IMR-90 (cell line): ENCODE results near the gene GAS7. TPM values are rescaled to one million over a fixed set of nuclear protein-coding genes. Genes with fewer than 3 reads are reported as not detected.

Experiments used
- ATAC-seq: fragments of 200-7000 bp; cut with Tn5 transposase; 2 replicates; pipeline ENCODE4 v1.9.1; 2020; ENCODE audit warnings: low read depth, mild to moderate bottlenecking, moderate library complexity
- BruUV-seq: library from RNA; stranded (reverse); fragments of 400-500 nt; replicated peaks from 2 replicates; lab custom pipeline; 2021; lab: Mats Ljungman, UMichigan
- CTCF ChIA-PET: fragments of 300-600 bp; formaldehyde crosslinking; extraction: SDS; loops from one replicate; lab custom pipeline; 2021; ENCODE audit warnings: antibody characterized with exemption; lab: Yijun Ruan, JAX
- POLR2A ChIA-PET: fragments of 300-600 bp; sonication (Branson Sonifier 250); formaldehyde crosslinking; loops from one replicate; lab custom pipeline; 2022; ENCODE audit warnings: antibody characterized with exemption; ENCODE audit not compliant: unreplicated experiment; lab: Charles Lee
- DNase-seq: peaks from one replicate; pipeline ENCODE4 v3.0.0; 2013
- H2AFZ ChIP-seq: replicated peaks from 2 replicates; pipeline ENCODE3; 2013; ENCODE audit warnings: low read length, mild to moderate bottlenecking; ENCODE audit not compliant: poor library complexity
- H2AK5ac ChIP-seq: 2 replicates; pipeline ENCODE4 v1.6.1; 2013; ENCODE audit warnings: low read depth, low read length, inconsistent platforms
- H2AK9ac ChIP-seq: replicated peaks from 2 replicates; pipeline ENCODE3; 2013; ENCODE audit warnings: mild to moderate bottlenecking, low read depth, low read length, moderate library complexity; ENCODE audit not compliant: poor library complexity
- H2BK120ac ChIP-seq: 2 replicates; pipeline ENCODE4 v1.6.1; 2013; ENCODE audit warnings: low read depth, low read length, inconsistent platforms
- H2BK15ac ChIP-seq: 3 replicates; pipeline ENCODE4 v1.6.1; 2013; ENCODE audit warnings: low read depth, low read length, inconsistent platforms
- H2BK20ac ChIP-seq: 2 replicates; pipeline ENCODE4 v1.6.1; 2013; ENCODE audit warnings: low read depth, mild to moderate bottlenecking, inconsistent platforms, low read length, moderate library complexity
- H2BK5ac ChIP-seq: 2 replicates; pipeline ENCODE4 v1.6.1; 2013; ENCODE audit warnings: mild to moderate bottlenecking, low read depth, low read length, inconsistent platforms; ENCODE audit not compliant: poor library complexity, severe bottlenecking
- H3K14ac ChIP-seq: replicated peaks from 2 replicates; pipeline ENCODE4 v1.6.1; 2013; ENCODE audit warnings: low read depth, low read length, inconsistent platforms
- H3K18ac ChIP-seq: 2 replicates; pipeline ENCODE4 v1.6.1; 2013; ENCODE audit warnings: low read depth, low read length, control low read depth
- H3K23ac ChIP-seq: 2 replicates; pipeline ENCODE4 v1.6.1; 2013; ENCODE audit warnings: low read depth, low read length, inconsistent platforms
- H3K27ac ChIP-seq: 2 replicates; pipeline ENCODE4 v1.5.1; 2013; ENCODE audit warnings: mild to moderate bottlenecking, control low read depth, low read length; ENCODE audit not compliant: insufficient read depth
- H3K27me3 ChIP-seq: 2 replicates; pipeline ENCODE4 v1.6.1; 2013; ENCODE audit warnings: low read length; ENCODE audit not compliant: control insufficient read depth, insufficient read depth
- H3K36me3 ChIP-seq: 2 replicates; pipeline ENCODE4 v1.6.1; 2013; ENCODE audit warnings: low read length, mixed read lengths; ENCODE audit not compliant: control insufficient read depth, insufficient read depth
- H3K4ac ChIP-seq: 2 replicates; pipeline ENCODE4 v1.6.1; 2013; ENCODE audit warnings: low read depth, low read length, inconsistent platforms
- H3K4me1 ChIP-seq: 2 replicates; pipeline ENCODE4 v1.6.1; 2013; ENCODE audit warnings: low read length, mixed read lengths; ENCODE audit not compliant: control insufficient read depth, insufficient read depth
- H3K4me2 ChIP-seq: 2 replicates; pipeline ENCODE4 v1.6.1; 2013; ENCODE audit warnings: low read depth, mild to moderate bottlenecking, control low read depth, low read length, moderate library complexity
- H3K4me3 ChIP-seq: 2 replicates; pipeline ENCODE4 v1.5.1; 2013; ENCODE audit warnings: low read depth, mild to moderate bottlenecking, control low read depth, low read length, moderate library complexity; ENCODE audit not compliant: insufficient read depth
- H3K56ac ChIP-seq: 2 replicates; pipeline ENCODE4 v1.6.1; 2013; ENCODE audit warnings: low read length, inconsistent platforms; ENCODE audit not compliant: insufficient read depth; ENCODE audit errors: extremely low read depth
- H3K79me1 ChIP-seq, 2 experiments: 2 replicates each; pipeline ENCODE4 v1.6.1; 2013; ENCODE audit warnings: low read length in 2 of 2, inconsistent platforms in 1 of 2, low read depth in 1 of 2
- H3K9ac ChIP-seq: 2 replicates; pipeline ENCODE4 v1.6.1; 2013; ENCODE audit warnings: low read depth, low read length, control low read depth
- H3K9me1 ChIP-seq: 2 replicates; pipeline ENCODE4 v1.6.1; 2013; ENCODE audit warnings: low read length, inconsistent platforms; ENCODE audit not compliant: insufficient read depth
- H3K9me3 ChIP-seq: 2 replicates; pipeline ENCODE4 v1.6.1; 2013; ENCODE audit warnings: low read length; ENCODE audit not compliant: control insufficient read depth, insufficient read depth
- H4K20me1 ChIP-seq: 2 replicates; pipeline ENCODE4 v1.6.1; 2013; ENCODE audit warnings: low read length, inconsistent platforms; ENCODE audit not compliant: insufficient read depth
- H4K5ac ChIP-seq: 2 replicates; pipeline ENCODE4 v1.6.1; 2013; ENCODE audit warnings: mild to moderate bottlenecking, low read depth, low read length, control low read depth
- H4K8ac ChIP-seq, 2 experiments: 2 replicates each; pipeline ENCODE4 v1.6.1; 2013; ENCODE audit warnings: low read depth in 2 of 2, low read length in 2 of 2, control low read depth in 1 of 2, inconsistent platforms in 1 of 2
- H4K91ac ChIP-seq: 2 replicates; pipeline ENCODE4 v1.6.1; 2013; ENCODE audit warnings: low read depth, low read length, inconsistent platforms; ENCODE audit not compliant: insufficient read depth
- BHLHE40 ChIP-seq: fragments of 150-350 bp; IDR thresholded peaks from 2 replicates; pipeline ENCODE4 v1.6.1; 2016; ENCODE audit warnings: mild to moderate bottlenecking, low read depth, low read length
- CEBPB ChIP-seq: IDR thresholded peaks from 2 replicates; pipeline ENCODE4 v1.6.1; 2012; ENCODE audit warnings: low read depth, low read length, improper control_type of control experiment
- CHD1 ChIP-seq: IDR thresholded peaks from 2 replicates; pipeline ENCODE4 v1.6.1; 2012; ENCODE audit warnings: low read depth, low read length, improper control_type of control experiment
- FOS ChIP-seq: fragments of 150-350 bp; IDR thresholded peaks from 2 replicates; pipeline ENCODE4 v1.6.1; 2016; ENCODE audit warnings: low read depth, low read length
- MAFK ChIP-seq: IDR thresholded peaks from 2 replicates; pipeline ENCODE4 v1.6.1; 2012; ENCODE audit warnings: low read depth, low read length, improper control_type of control experiment
- MAZ ChIP-seq: IDR thresholded peaks from 2 replicates; pipeline ENCODE4 v1.6.1; 2012; ENCODE audit warnings: low read depth, mild to moderate bottlenecking, low read length, improper control_type of control experiment, moderate library complexity, borderline replicate concordance
- MXI1 ChIP-seq: IDR thresholded peaks from 2 replicates; pipeline ENCODE4 v1.6.1; 2012; ENCODE audit warnings: low read depth, mild to moderate bottlenecking, low read length, moderate library complexity, borderline replicate concordance
- NFE2L2 ChIP-seq: fragments of 150-350 bp; IDR thresholded peaks from 2 replicates; pipeline ENCODE4 v1.6.1; 2016; ENCODE audit warnings: low read depth, mild to moderate bottlenecking, low read length
- POLR2A ChIP-seq: IDR thresholded peaks from 2 replicates; pipeline ENCODE4 v1.6.1; 2012; ENCODE audit warnings: mild to moderate bottlenecking, low read depth, low read length
- RAD21 ChIP-seq: IDR thresholded peaks from 2 replicates; pipeline ENCODE4 v1.6.1; 2012; ENCODE audit warnings: low read length, improper control_type of control experiment
- RCOR1 ChIP-seq: IDR thresholded peaks from 2 replicates; pipeline ENCODE4 v1.6.1; 2012; ENCODE audit warnings: mild to moderate bottlenecking, low read length, improper control_type of control experiment; ENCODE audit not compliant: insufficient replicate concordance
- RFX5 ChIP-seq: IDR thresholded peaks from 2 replicates; pipeline ENCODE4 v1.8.0; 2012; ENCODE audit warnings: low read depth, mild to moderate bottlenecking, low read length, moderate library complexity
- WGBS, 2 experiments: methylation state at CpG; one replicate each; pipeline versions ENCODE4 v1.1.5 to v1.1.7; 2013; ENCODE audit warnings: missing lambda C conversion rate in 2 of 2; ENCODE audit not compliant: insufficient read length in 1 of 2; ENCODE audit errors: extremely low coverage in 2 of 2; 5-methylcytosine and 5-hydroxymethylcytosine counted together
- dilution Hi-C: fragments of 300-500 bp; cut with HindIII; formaldehyde crosslinking; loops from one replicate; pipeline ENCODE4 v1.14.3; 2018; ENCODE audit warnings: low sequenced_read_pairs; ENCODE audit not compliant: unreplicated experiment
- in situ Hi-C: fragments of 300-500 bp; cut with MboI; formaldehyde crosslinking; loops from 3 replicates; pipeline ENCODE4 v1.14.3; 2019; ENCODE audit warnings: low sequenced_read_pairs, inconsistent platforms, mixed read lengths
- intact Hi-C: fragments of 100-400 bp; cut with micrococcal nuclease; formaldehyde crosslinking; loops from 2 replicates; pipeline ENCODE4 v1.10.0; 2022
- polyA plus RNA-seq, 3 experiments: library from polyadenylated mRNA; depleted of rRNA; stranded (reverse); fragments of >200 nt; gene quantifications; 2 replicates each; pipeline ENCODE4 v1.2.3, GENCODE V29; 2012; ENCODE audit warnings: low replicate concordance in 1 of 3
- total RNA-seq: library from RNA; depleted of rRNA; stranded (reverse); fragments of >200 nt; gene quantifications from 2 replicates; pipeline ENCODE4 v1.2.3, GENCODE V29; 2012
- TF ChIP-seq, protein P1 (sequence below): conservative IDR thresholded peaks from 2 replicates; pipeline ENCODE4 v1.5.1; 2012; ENCODE audit warnings: mild to moderate bottlenecking, low read depth, low read length, improper control_type of control experiment
- TF ChIP-seq, protein P2 (sequence below): fragments of 150-350 bp; IDR thresholded peaks from 2 replicates; pipeline ENCODE4 v1.6.1; 2017; ENCODE audit warnings: mild to moderate bottlenecking, antibody characterized with exemption, low read length, low read depth
- TF ChIP-seq, protein P3 (sequence below): fragments of 150-350 bp; IDR thresholded peaks from 2 replicates; pipeline ENCODE4 v1.6.1; 2016; ENCODE audit warnings: low read depth, mild to moderate bottlenecking, low read length, moderate library complexity, borderline replicate concordance

Gene GAS7
- total and polyA plus RNA-seq, 2 of the 4 experiments (the other 2 are of a cell fraction) = 4.6 to 5.0 TPM

DNA sequence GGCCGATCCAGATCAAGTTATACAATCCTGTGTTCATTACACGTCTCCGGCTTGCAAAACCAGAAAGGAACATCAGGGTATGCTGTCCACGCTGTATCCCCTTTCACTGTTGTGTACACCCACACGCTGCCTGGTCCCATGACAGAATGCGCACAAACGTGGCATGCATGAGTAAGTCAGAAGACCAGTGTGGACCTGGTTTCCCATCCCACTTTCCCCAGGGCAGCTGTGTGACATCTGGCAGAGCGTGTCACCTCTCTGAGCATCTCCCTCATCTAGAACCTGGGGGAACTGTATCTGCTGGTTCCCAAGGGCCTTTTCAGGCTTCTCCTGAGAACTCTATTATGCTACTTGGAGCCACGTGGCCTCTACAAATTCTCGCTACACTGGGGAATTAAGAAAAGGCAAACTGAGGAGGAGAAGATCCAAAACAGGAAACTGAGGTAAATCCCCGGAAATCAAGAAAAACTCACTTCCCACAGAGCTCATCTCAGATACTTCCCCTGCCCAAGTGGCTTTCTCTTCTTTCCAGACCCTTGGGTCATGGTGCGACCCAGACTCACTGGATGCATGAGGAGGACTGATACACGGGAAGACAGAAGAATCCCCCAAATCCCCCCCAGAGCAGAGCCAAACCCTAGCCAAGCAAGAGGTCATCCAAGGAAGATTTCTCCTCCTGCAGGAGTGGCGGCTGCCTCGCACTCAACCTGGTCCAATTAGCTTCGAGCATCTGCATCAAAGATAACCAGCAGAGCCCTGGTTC lies 139.3 kb downstream of the GAS7 start:
- H3K23ac ChIP-seq = no peak overlapping the region
- H2BK120ac ChIP-seq = no peak overlapping the region
- ChIA-PET POLR2A (no interaction called here), CTCF (no interaction called here)
- intact Hi-C loops (no loop called here), dilution Hi-C loops (no loop called here), in situ Hi-C loops (no loop called here)
- H2AK5ac ChIP-seq = no peak overlapping the region
- H3K36me3 ChIP-seq = no peaks in the 10 kb centered on the region
- H3K18ac ChIP-seq = no peak overlapping the region
- no TSS peak for BruUV-seq
- H3K27me3 ChIP-seq = no peaks in the 10 kb centered on the region
- ATAC-seq (no peak), DNase-seq (no peak)
- H3K9me3 ChIP-seq = no peaks in the 10 kb centered on the region
- H3K14ac ChIP-seq = no peak overlapping the region
- 100% methylated on average over 1 of the region's 16 CpGs; no CpG with 5 or more reads in 1 of the 2 experiments for WGBS, 2 experiments
- no peak overlapping the region for H3K56ac ChIP-seq
- H3K9ac ChIP-seq = no peak overlapping the region
- H2BK5ac ChIP-seq = no peak overlapping the region
- H3K4ac ChIP-seq = no peak overlapping the region
- H3K27ac ChIP-seq = no peak overlapping the region
- H3K4me2 ChIP-seq = no peak overlapping the region
- no peak overlapping the region for H3K4me3 ChIP-seq
- H3K4me1 ChIP-seq = no peaks in the 10 kb centered on the region; the same call in 1 of the 2 replicates
- no peaks in the 10 kb centered on the region for H3K79me1 ChIP-seq
- no peak overlapping the region for H4K5ac ChIP-seq
- H4K8ac ChIP-seq = no peak overlapping the region
- H2BK15ac ChIP-seq = no peak overlapping the region
- no peak overlapping the region for H2AK9ac ChIP-seq
- no peak overlapping the region for H4K91ac ChIP-seq
- no peak overlapping the region for H2AFZ ChIP-seq
- H3K9me1 ChIP-seq = 0 out of 2 replicates have a peak, but pooled peaks cover 5% of the 10 kb centered on the region
- no peaks in the 10 kb centered on the region; the same call in 1 of the 2 replicates for H4K20me1 ChIP-seq
- H2BK20ac ChIP-seq = no peak overlapping the region
- TF ChIP-seq RCOR1 (no peak), MAZ (no peak), BHLHE40 (no peak), CEBPB (no peak), FOS (no peak), RAD21 (no peak), RFX5 (no peak), CHD1 (no peak), MAFK (no peak), POLR2A (no peak), MXI1 (no peak), NFE2L2 (no peak)
- TF ChIP-seq, protein P1, sequence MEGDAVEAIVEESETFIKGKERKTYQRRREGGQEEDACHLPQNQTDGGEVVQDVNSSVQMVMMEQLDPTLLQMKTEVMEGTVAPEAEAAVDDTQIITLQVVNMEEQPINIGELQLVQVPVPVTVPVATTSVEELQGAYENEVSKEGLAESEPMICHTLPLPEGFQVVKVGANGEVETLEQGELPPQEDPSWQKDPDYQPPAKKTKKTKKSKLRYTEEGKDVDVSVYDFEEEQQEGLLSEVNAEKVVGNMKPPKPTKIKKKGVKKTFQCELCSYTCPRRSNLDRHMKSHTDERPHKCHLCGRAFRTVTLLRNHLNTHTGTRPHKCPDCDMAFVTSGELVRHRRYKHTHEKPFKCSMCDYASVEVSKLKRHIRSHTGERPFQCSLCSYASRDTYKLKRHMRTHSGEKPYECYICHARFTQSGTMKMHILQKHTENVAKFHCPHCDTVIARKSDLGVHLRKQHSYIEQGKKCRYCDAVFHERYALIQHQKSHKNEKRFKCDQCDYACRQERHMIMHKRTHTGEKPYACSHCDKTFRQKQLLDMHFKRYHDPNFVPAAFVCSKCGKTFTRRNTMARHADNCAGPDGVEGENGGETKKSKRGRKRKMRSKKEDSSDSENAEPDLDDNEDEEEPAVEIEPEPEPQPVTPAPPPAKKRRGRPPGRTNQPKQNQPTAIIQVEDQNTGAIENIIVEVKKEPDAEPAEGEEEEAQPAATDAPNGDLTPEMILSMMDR = no peak
- TF ChIP-seq, protein P2, sequence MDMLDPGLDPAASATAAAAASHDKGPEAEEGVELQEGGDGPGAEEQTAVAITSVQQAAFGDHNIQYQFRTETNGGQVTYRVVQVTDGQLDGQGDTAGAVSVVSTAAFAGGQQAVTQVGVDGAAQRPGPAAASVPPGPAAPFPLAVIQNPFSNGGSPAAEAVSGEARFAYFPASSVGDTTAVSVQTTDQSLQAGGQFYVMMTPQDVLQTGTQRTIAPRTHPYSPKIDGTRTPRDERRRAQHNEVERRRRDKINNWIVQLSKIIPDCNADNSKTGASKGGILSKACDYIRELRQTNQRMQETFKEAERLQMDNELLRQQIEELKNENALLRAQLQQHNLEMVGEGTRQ = no peak
- TF ChIP-seq, protein P3, sequence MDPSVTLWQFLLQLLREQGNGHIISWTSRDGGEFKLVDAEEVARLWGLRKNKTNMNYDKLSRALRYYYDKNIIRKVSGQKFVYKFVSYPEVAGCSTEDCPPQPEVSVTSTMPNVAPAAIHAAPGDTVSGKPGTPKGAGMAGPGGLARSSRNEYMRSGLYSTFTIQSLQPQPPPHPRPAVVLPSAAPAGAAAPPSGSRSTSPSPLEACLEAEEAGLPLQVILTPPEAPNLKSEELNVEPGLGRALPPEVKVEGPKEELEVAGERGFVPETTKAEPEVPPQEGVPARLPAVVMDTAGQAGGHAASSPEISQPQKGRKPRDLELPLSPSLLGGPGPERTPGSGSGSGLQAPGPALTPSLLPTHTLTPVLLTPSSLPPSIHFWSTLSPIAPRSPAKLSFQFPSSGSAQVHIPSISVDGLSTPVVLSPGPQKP = no peak
